Measurements from ENCODE around the gene ZNF253. TPM values are rescaled to one million over a fixed set of nuclear protein-coding genes. Genes with fewer than 3 reads are reported as not detected.

ZNF253 gene
- total and polyA plus RNA-seq, 2 of the 8 experiments (the other 6 are each of a cell fraction or from before 2014, with no cell fraction given): 8.3 to 64.0 TPM

DNA sequence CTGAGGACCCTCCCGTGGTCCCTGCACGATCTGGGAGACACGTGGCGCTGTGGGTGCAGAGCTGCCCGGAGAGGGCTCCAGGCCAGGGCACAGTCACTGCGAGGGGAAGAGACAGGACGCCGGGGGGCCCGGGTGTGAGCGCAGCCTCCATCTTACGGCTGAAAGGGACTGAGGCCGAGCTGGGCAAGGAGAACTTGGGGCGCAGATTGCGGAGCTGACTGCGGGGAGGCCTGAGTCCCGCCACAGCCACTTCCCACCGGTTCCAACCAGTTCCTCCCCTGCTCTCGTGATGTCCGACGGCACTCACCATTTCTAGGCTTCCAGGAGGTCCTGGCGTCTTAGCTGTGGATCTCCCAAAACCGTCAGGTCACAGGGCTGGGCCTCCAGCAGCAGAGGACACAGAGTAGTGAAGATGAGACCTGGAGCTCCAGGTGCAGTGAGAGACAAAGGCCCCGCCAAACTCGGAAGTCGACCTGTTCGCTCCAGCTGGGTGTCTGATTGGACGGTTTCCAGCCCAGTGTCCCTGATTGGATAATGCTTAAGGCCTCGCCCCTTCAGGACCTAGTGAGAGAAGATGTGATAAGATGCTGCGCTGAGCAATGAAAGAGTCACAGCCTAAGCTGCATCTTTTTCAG, 4.8 kb upstream of the ZNF253 start (continued):
- TF ChIP-seq, protein P1, sequence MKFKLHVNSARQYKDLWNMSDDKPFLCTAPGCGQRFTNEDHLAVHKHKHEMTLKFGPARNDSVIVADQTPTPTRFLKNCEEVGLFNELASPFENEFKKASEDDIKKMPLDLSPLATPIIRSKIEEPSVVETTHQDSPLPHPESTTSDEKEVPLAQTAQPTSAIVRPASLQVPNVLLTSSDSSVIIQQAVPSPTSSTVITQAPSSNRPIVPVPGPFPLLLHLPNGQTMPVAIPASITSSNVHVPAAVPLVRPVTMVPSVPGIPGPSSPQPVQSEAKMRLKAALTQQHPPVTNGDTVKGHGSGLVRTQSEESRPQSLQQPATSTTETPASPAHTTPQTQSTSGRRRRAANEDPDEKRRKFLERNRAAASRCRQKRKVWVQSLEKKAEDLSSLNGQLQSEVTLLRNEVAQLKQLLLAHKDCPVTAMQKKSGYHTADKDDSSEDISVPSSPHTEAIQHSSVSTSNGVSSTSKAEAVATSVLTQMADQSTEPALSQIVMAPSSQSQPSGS (IDR thresholded peaks at IDR 0.05; ENCODE audit: low read length): no peak
- TF ChIP-seq SP1 (IDR thresholded peaks at IDR 0.05; ENCODE audit: low read depth, low read length) (peak; percentile 90), ASH2L (IDR thresholded peaks at IDR 0.05; ENCODE audit: low read length) (peak; percentile 62), TBP (IDR thresholded peaks at IDR 0.05; ENCODE audit: low read depth, low read length) (peak; percentile 94), NRF1 (IDR thresholded peaks at IDR 0.05; ENCODE audit: low read depth, low read length) (no peak), CREB1 (IDR thresholded peaks at IDR 0.05) (0 out of 2 replicates have a peak, but pooled peaks have one; percentile 5), SAP30 (IDR thresholded peaks at IDR 0.05; ENCODE audit: insufficient read depth, insufficient replicate concordance, low read length) (peak; percentile 39), YY1 (IDR thresholded peaks at IDR 0.05; ENCODE audit: low read depth, low read length) (0 out of 2 replicates have a peak, but pooled peaks have one; percentile 61), JUND (IDR thresholded peaks at IDR 0.05; ENCODE audit: low read length) (no peak), KDM4A (IDR thresholded peaks at IDR 0.05; ENCODE audit: low read depth, low read length, severe bottlenecking) (peak; percentile 45), TAF7 (optimal IDR thresholded peaks at IDR 0.05; ENCODE audit: borderline replicate concordance, low read depth, low read length) (peak; percentile 79), SIN3A (conservative IDR thresholded peaks at IDR 0.05 in 1 of 2, IDR thresholded peaks at IDR 0.05 in 1 of 2; ENCODE audit: low read depth in 1 of 2, low read length in 2 of 2) (peak in 1 of 2 experiments; percentile 68; a peak in 2 of 4 replicates), KDM5A (IDR thresholded peaks at IDR 0.05; ENCODE audit: low read length) (no peak), CEBPB (IDR thresholded peaks at IDR 0.05; ENCODE audit: low read depth, low read length) (no peak), GTF2F1 (IDR thresholded peaks at IDR 0.05; ENCODE audit: borderline replicate concordance, low read depth, low read length) (peak; percentile 75; the same call in 1 of the 2 replicates), TAF1 (IDR thresholded peaks at IDR 0.05; ENCODE audit: low read depth, low read length) (peak; percentile 98), CHD2 (IDR thresholded peaks at IDR 0.05; ENCODE audit: low read length) (peak; percentile 60; the same call in 1 of the 2 replicates), POLR2AphosphoS5 (IDR thresholded peaks at IDR 0.05; ENCODE audit: low read depth, low read length) (peak; percentile 99), PHF8 (conservative IDR thresholded peaks at IDR 0.05; ENCODE audit: low read depth, low read length) (peak; percentile 91), JUN (IDR thresholded peaks at IDR 0.05; ENCODE audit: low read depth, low read length) (no peak), CHD1 (IDR thresholded peaks at IDR 0.05; ENCODE audit: low read depth, low read length) (no peak)
- TF ChIP-seq, protein P2, sequence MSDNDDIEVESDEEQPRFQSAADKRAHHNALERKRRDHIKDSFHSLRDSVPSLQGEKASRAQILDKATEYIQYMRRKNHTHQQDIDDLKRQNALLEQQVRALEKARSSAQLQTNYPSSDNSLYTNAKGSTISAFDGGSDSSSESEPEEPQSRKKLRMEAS (IDR thresholded peaks at IDR 0.05): peak; percentile 72

Measured in H1 (cell line).